Measurements from ENCODE around the gene BAHD1.

Gene BAHD1

GRCh38 chr15:40467261-40467615 lies 26.5 kb downstream of the BAHD1 start:
- no peak for DNase-seq (ENCODE audit: low read depth, low spot score)

- DNase-seq (ENCODE audit: low read depth, low spot score), result no peak
These were observed 28.2 kb downstream of the BAHD1 start for GRCh38 chr15:40468898-40469331.

- DNase-seq (ENCODE audit: low read depth, low spot score), result no peak
These were observed 29.1 kb downstream of the BAHD1 start for GRCh38 chr15:40469776-40470390.

- peak; percentile 74 for DNase-seq (ENCODE audit: low read depth, low spot score)
These were observed 29.8 kb downstream of the BAHD1 start, which contains the start of gene CHST14 for GRCh38 chr15:40470423-40471104. Gene CHST14 (plus strand): TSS chr15:40470984. CDS start chr15:40471214, 230 bp downstream.

- peak; percentile 42 for DNase-seq (ENCODE audit: low read depth, low spot score)
These were observed 30.5 kb downstream of the BAHD1 start for GRCh38 chr15:40471105-40471807.

- peak; percentile 79 for DNase-seq (ENCODE audit: low read depth, low spot score)
These were observed 31.0 kb downstream of the BAHD1 start for GRCh38 chr15:40471808-40472150.

GRCh38 chr15:40472171-40472727 lies 31.5 kb downstream of the BAHD1 start:
- DNase-seq (ENCODE audit: low read depth, low spot score), result no peak

- no peak for DNase-seq (ENCODE audit: low read depth, low spot score)
These were observed 33.8 kb downstream of the BAHD1 start for GRCh38 chr15:40474581-40474980.

- DNase-seq (ENCODE audit: low read depth, low spot score), result no peak
These were observed 37.0 kb downstream of the BAHD1 start for GRCh38 chr15:40477642-40478327.

GRCh38 chr15:40479024-40479423 lies 38.3 kb downstream of the BAHD1 start:
- DNase-seq (ENCODE audit: low read depth, low spot score), result no peak

- DNase-seq (ENCODE audit: low read depth, low spot score), result peak; percentile 35
These were observed 40.8 kb downstream of the BAHD1 start for GRCh38 chr15:40481341-40482074.

- DNase-seq (ENCODE audit: low read depth, low spot score), result no peak
These were observed 43.2 kb downstream of the BAHD1 start for GRCh38 chr15:40483919-40484318.

- no peak for DNase-seq (ENCODE audit: low read depth, low spot score)
These were observed 45.5 kb downstream of the BAHD1 start for GRCh38 chr15:40486066-40486770.

- DNase-seq (ENCODE audit: low read depth, low spot score), result no peak
These were observed 47.3 kb downstream of the BAHD1 start for GRCh38 chr15:40487816-40488682.

- no peak for DNase-seq (ENCODE audit: low read depth, low spot score)
These were observed 48.8 kb downstream of the BAHD1 start for GRCh38 chr15:40489274-40490175.

- DNase-seq (ENCODE audit: low read depth, low spot score), result peak; percentile 70
These were observed 52.5 kb downstream of the BAHD1 start for GRCh38 chr15:40493089-40493840.

GRCh38 chr15:40495516-40495915 lies 54.8 kb downstream of the BAHD1 start:
- no peak for DNase-seq (ENCODE audit: low read depth, low spot score)

- peak; percentile 48 for DNase-seq (ENCODE audit: low read depth, low spot score)
These were observed 57.7 kb downstream of the BAHD1 start for GRCh38 chr15:40498418-40498817.
